Upper lobe of left lung (tissue), 4 donors: Measurements from ENCODE around the gene PCGF3.

Experiments
- POLR2A ChIP-seq, 4 donors: fragments of 450-650 bp; IDR thresholded peaks; one replicate each; pipeline ENCODE4 v1.5.1; 2016 to 2017; ENCODE audit warnings: antibody characterized with exemption in 4 of 4, mild to moderate bottlenecking in 2 of 4
- POLR2AphosphoS5 ChIP-seq, 2 donors: sonication (generic); formaldehyde crosslinking; IDR thresholded peaks; one replicate each; pipeline ENCODE4 v1.5.1; 2017; ENCODE audit warnings: antibody characterized with exemption in 2 of 2
- TF ChIP-seq, protein P1 (sequence below), 6 experiments: fragments of 450-650 bp in 4 of 6; fragments of 200-600 bp in 2 of 6; sonication (generic) in 2 of 6; IDR thresholded peaks; one replicate each; pipeline ENCODE4 v1.5.1; 2016 to 2019; ENCODE audit warnings: antibody characterized with exemption in 6 of 6

DNA sequence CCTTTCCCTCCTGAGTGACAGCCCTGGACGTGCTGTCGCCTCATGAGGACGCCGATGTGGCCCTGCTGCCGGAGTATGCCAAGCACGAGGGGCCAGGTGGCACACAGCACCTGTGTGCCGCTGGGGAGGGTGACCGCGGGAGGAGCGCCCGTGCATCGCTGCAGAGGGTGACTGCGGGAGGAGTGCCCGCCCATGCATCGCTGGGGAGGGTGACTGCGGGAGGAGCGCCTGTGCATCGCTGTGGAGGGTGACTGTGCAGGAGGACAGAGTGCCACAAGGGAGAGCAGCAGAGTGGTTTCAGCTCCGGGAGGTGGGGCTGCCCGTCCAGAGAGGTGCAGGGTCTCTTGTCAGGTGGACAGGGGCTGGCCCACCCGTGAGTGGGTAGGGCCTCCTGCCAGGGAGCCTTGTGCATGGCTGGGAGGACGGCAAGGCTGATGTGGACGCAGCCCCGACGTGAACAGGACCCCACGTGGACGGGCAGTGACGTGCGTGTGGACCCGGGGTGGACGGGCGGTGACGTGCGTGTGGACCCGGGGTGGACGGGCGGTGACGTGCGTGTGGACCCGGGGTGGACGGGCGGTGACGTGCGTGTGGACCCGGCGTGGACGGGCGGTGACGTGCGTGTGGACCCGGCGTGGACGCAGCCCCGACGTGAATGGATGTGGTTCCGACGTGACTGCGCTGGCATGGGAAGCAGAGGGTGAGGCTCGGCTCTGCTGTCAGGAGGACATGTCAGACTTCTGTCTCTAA, 14.7 kb downstream of the PCGF3 start:
- no peak for TF ChIP-seq POLR2AphosphoS5 (IDR thresholded peaks at IDR 0.05)
- TF ChIP-seq, protein P1, sequence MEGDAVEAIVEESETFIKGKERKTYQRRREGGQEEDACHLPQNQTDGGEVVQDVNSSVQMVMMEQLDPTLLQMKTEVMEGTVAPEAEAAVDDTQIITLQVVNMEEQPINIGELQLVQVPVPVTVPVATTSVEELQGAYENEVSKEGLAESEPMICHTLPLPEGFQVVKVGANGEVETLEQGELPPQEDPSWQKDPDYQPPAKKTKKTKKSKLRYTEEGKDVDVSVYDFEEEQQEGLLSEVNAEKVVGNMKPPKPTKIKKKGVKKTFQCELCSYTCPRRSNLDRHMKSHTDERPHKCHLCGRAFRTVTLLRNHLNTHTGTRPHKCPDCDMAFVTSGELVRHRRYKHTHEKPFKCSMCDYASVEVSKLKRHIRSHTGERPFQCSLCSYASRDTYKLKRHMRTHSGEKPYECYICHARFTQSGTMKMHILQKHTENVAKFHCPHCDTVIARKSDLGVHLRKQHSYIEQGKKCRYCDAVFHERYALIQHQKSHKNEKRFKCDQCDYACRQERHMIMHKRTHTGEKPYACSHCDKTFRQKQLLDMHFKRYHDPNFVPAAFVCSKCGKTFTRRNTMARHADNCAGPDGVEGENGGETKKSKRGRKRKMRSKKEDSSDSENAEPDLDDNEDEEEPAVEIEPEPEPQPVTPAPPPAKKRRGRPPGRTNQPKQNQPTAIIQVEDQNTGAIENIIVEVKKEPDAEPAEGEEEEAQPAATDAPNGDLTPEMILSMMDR (IDR thresholded peaks at IDR 0.05), result no peak
- TF ChIP-seq POLR2A (IDR thresholded peaks at IDR 0.05), result no peak
